ENCODE results near the gene KCTD13.

The KCTD13 gene

GRCh38 chr16:29876594-29877249 lies 49.3 kb downstream of the KCTD13 start (continued):
- TF ChIP-seq SCRT1 (tag by site-specific recombination; IDR thresholded peaks at IDR 0.05; ENCODE audit: borderline replicate concordance) (no peak), ZNF580 (tag by site-specific recombination; IDR thresholded peaks at IDR 0.05) (no peak), GLIS1 (tag by site-specific recombination; IDR thresholded peaks at IDR 0.05) (no peak), FEZF1 (tag by site-specific recombination; IDR thresholded peaks at IDR 0.05) (no peak), MEIS1 (CRISPR knock-in tag; IDR thresholded peaks at IDR 0.05; ENCODE audit: borderline replicate concordance) (no peak), TCF7L2 (IDR thresholded peaks at IDR 0.05; ENCODE audit: borderline replicate concordance, low read depth, low read length) (no peak), ZNF157 (tag by site-specific recombination; IDR thresholded peaks at IDR 0.05) (no peak), ZNF354C (tag by site-specific recombination; IDR thresholded peaks at IDR 0.05; ENCODE audit: borderline replicate concordance, low read depth) (no peak), ZNF518A (tag by site-specific recombination; conservative IDR thresholded peaks at IDR 0.05; ENCODE audit: low read depth) (no peak), ZNF776 (tag by site-specific recombination; IDR thresholded peaks at IDR 0.05; ENCODE audit: borderline replicate concordance) (no peak), ZNF585B (tag by site-specific recombination; IDR thresholded peaks at IDR 0.05) (no peak), SP2 (tag by site-specific recombination; IDR thresholded peaks at IDR 0.05) (no peak), ZNF510 (tag by site-specific recombination; IDR thresholded peaks at IDR 0.05; ENCODE audit: insufficient replicate concordance) (no peak)

DNA sequence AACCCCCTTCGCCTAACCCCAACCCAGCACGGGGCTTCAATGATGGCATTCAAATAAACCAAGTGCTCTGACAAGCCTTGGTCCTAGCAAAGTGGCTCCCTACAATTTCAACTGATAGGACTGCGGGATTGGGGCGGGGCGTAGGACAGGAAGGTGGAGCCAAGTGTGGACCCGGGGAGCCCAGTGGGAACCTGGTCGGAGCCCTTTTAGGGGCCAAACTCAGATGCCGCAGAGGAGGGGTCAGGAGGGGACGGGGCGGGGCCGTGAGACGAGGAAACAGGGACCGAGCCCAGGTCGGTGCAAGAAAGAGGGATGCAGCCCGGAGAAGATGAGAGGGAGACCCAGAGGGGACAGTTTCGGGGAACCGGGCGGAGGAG lies 49.8 kb downstream of the KCTD13 start:
- no peak overlapping the region for H3K4me3 ChIP-seq (ENCODE audit: low read depth, low read length)
- POLR2A ChIA-PET, result interaction anchor here (1.8 kb wide), 1 partner anchor 8 kb away, joined by 7 read pairs; no protein-coding TSS in a partner anchor
- TF ChIP-seq ZBTB8A (tag by site-specific recombination; IDR thresholded peaks at IDR 0.05) (no peak), GLI2 (tag by site-specific recombination; IDR thresholded peaks at IDR 0.05; ENCODE audit: borderline replicate concordance, low read depth) (no peak), ZNF664 (tag by site-specific recombination; IDR thresholded peaks at IDR 0.05) (no peak), SP3 (tag by site-specific recombination; IDR thresholded peaks at IDR 0.05) (no peak), ZNF292 (tag by site-specific recombination; IDR thresholded peaks at IDR 0.05; ENCODE audit: borderline replicate concordance, low read depth) (no peak)
- CTCF ChIA-PET, result interaction anchor here (0.7 to 1.2 kb wide), 2 partner anchors 12 to 13 kb away, joined by 3 to 4 read pairs; partner anchors contain the start of gene CDIPT
- H3K9me3 ChIP-seq (ENCODE audit: control insufficient read depth, insufficient read depth, low read depth, low read length), result no peaks in the 10 kb centered on the region
- H3K4me1 ChIP-seq (ENCODE audit: control insufficient read depth, insufficient read depth, low read length), result no peaks in the 10 kb centered on the region
- H3K27ac ChIP-seq (ENCODE audit: extremely low read depth, low read depth, low read length), result no peak overlapping the region
- H3K36me3 ChIP-seq (ENCODE audit: control insufficient read depth in 2 of 2, insufficient read depth in 1 of 2, low read length in 2 of 2), result peaks cover 0 to 4% of the 10 kb centered on the region in 2 experiments; a peak in 1 of 3 replicates

DNA sequence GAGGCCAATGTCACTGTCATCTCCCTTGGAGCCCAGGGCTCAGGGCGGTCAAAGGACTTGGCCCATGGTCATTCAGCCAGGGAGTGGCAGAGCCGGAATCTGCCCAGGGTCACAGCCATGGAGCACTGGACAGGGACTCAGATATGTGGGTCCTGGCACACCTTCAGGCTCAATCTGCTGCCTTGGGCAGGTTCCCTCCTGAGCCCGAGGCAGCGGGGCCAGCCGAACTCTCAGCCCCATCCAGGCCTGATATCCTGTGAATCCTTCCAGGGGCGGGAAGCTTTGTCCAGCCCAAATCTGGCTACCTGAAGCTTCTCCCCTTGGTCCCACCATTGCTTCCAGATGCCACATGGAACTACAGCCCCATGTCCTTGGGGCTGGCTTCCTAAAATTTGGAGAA lies 50.8 kb downstream of the KCTD13 start:
- CTCF ChIA-PET, result interaction anchor here (0.6 to 1.1 kb wide), 2 partner anchors 27 to 121 kb away, joined by 4 read pairs; no protein-coding TSS in a partner anchor
- H3K9me3 ChIP-seq (ENCODE audit: control insufficient read depth, insufficient read depth, low read depth, low read length), result no peaks in the 10 kb centered on the region
- no peak overlapping the region for H3K27ac ChIP-seq (ENCODE audit: extremely low read depth, low read depth, low read length)
- no peak overlapping the region for H3K4me3 ChIP-seq (ENCODE audit: low read depth, low read length)
- H3K36me3 ChIP-seq (ENCODE audit: control insufficient read depth in 2 of 2, insufficient read depth in 1 of 2, low read length in 2 of 2), result peaks cover 0 to 4% of the 10 kb centered on the region in 2 experiments; a peak in 1 of 3 replicates
- TF ChIP-seq GLI2 (tag by site-specific recombination; IDR thresholded peaks at IDR 0.05; ENCODE audit: borderline replicate concordance, low read depth) (no peak), ZNF114 (tag by site-specific recombination; IDR thresholded peaks at IDR 0.05) (no peak), ZNF16 (tag by site-specific recombination; IDR thresholded peaks at IDR 0.05; ENCODE audit: low read depth) (no peak), ZNF132 (tag by site-specific recombination; IDR thresholded peaks at IDR 0.05; ENCODE audit: borderline replicate concordance) (no peak), ZNF426 (tag by site-specific recombination; IDR thresholded peaks at IDR 0.05) (no peak), RBAK (tag by site-specific recombination; IDR thresholded peaks at IDR 0.05) (no peak), ZFHX2 (tag by site-specific recombination; conservative IDR thresholded peaks at IDR 0.05) (no peak), ZNF626 (tag by site-specific recombination; IDR thresholded peaks at IDR 0.05) (no peak), ZNF837 (tag by site-specific recombination; IDR thresholded peaks at IDR 0.05) (no peak), ZNF704 (tag by site-specific recombination; IDR thresholded peaks at IDR 0.05) (no peak)
- no peaks in the 10 kb centered on the region for H3K4me1 ChIP-seq (ENCODE audit: control insufficient read depth, insufficient read depth, low read length)
- POLR2A ChIA-PET, result no interaction called here
